Ascending aorta (tissue), 2 donors: ENCODE results near the gene DRC1. TPM values are rescaled to one million over a fixed set of nuclear protein-coding genes. Genes with fewer than 3 reads are reported as not detected.
"Not testable (repeated sequence)": the region's sequence is repeated elsewhere in the genome, so short reads cannot be mapped to it uniquely, and the experiment has no call there.

Experiments used
- DNase-seq, 2 donors: peaks; one replicate each; pipeline ENCODE4 v3.0.0-alpha.2; 2019; ENCODE audit warnings: low spot score in 2 of 2
- H3K27ac ChIP-seq, 2 donors: fragments of 200-600 bp; sonication (generic); one replicate each; pipeline ENCODE4 v1.5.1; 2016 to 2017; ENCODE audit warnings: mild to moderate bottlenecking in 1 of 2
- H3K27me3 ChIP-seq: fragments of 200-600 bp; sonication (generic); one replicate; pipeline ENCODE4 v1.5.1; 2017
- H3K36me3 ChIP-seq, 2 donors: fragments of 200-600 bp; sonication (generic); one replicate each; pipeline ENCODE4 v1.5.1; 2016
- H3K4me1 ChIP-seq, 2 donors: fragments of 200-600 bp; sonication (generic); one replicate each; pipeline ENCODE4 v1.5.1; 2016 to 2017; ENCODE audit warnings: mild to moderate bottlenecking in 1 of 2
- H3K4me3 ChIP-seq, 2 donors: fragments of 200-600 bp; sonication (generic); one replicate each; pipeline ENCODE4 v1.5.1; 2016 to 2017; ENCODE audit warnings: mild to moderate bottlenecking in 1 of 2
- H3K9me3 ChIP-seq, 2 donors: fragments of 200-600 bp; sonication (generic); one replicate each; pipeline ENCODE4 v1.5.1; 2016
- intact Hi-C: fragments of 100-400 bp; cut with DNase I; formaldehyde crosslinking; loops from one replicate; pipeline ENCODE4 v1.15.1; 2023
- total RNA-seq: library from RNA; depleted of rRNA; stranded (reverse); fragments of >200 nt; gene quantifications from one replicate; pipeline ENCODE4 v1.1.0, GENCODE V29; 2016
- TF ChIP-seq, protein P1 (sequence below), 3 experiments: fragments of 200-600 bp in 2 of 3; fragments of 450-650 bp in 1 of 3; sonication (generic) in 2 of 3; IDR thresholded peaks; one replicate each; pipeline ENCODE4 v1.5.1; 2016 to 2019; ENCODE audit warnings: antibody characterized with exemption in 3 of 3, mild to moderate bottlenecking in 1 of 3, moderate library complexity in 1 of 3

Gene DRC1
- total RNA-seq, 1 donor from 2014 or later = not detected

- Histone ChIP-seq H3K36me3 (no peaks in the 10 kb centered on the region), H3K27ac (no peak overlapping the region), H3K4me1 (no peaks in the 10 kb centered on the region), H3K27me3 (no peaks in the 10 kb centered on the region), H3K4me3 (no peak overlapping the region), H3K9me3 (no peaks in the 10 kb centered on the region)
- TF ChIP-seq, protein P1, sequence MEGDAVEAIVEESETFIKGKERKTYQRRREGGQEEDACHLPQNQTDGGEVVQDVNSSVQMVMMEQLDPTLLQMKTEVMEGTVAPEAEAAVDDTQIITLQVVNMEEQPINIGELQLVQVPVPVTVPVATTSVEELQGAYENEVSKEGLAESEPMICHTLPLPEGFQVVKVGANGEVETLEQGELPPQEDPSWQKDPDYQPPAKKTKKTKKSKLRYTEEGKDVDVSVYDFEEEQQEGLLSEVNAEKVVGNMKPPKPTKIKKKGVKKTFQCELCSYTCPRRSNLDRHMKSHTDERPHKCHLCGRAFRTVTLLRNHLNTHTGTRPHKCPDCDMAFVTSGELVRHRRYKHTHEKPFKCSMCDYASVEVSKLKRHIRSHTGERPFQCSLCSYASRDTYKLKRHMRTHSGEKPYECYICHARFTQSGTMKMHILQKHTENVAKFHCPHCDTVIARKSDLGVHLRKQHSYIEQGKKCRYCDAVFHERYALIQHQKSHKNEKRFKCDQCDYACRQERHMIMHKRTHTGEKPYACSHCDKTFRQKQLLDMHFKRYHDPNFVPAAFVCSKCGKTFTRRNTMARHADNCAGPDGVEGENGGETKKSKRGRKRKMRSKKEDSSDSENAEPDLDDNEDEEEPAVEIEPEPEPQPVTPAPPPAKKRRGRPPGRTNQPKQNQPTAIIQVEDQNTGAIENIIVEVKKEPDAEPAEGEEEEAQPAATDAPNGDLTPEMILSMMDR (IDR thresholded peaks at IDR 0.05) = no peak
- intact Hi-C loops = no loop called here
- DNase-seq = no peak
Measured at GRCh38 chr2:26359886-26360473, 41.7 kb upstream of the DRC1 start.

DNA sequence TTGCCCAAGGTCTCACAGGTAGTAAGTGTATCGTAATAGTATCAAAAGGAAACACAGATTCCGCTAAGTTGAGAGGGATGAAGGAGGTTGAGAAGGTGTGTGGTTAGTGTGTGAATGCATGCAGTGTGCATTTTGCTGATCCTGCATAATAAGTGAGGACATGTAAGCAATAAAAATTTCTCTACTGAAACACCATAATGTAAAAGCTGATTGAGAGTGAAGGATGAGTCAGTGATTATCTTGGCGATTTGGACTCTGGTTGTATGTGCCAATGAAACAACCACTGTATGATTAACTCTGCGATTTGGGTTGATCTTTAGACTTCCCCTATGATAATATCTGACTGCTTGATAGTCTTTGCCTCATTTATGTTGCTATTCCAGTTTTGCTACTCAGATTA, 38.4 kb upstream of the DRC1 start:
- TF ChIP-seq, protein P1 (IDR thresholded peaks at IDR 0.05) = no peak
- H3K36me3 ChIP-seq = peaks cover 0 to 9% of the 10 kb centered on the region in 2 donors
- H3K27me3 ChIP-seq = no peaks in the 10 kb centered on the region
- H3K4me1 ChIP-seq = no peaks in the 10 kb centered on the region
- DNase-seq = no peak
- intact Hi-C loops = no loop called here
- no peak overlapping the region for H3K4me3 ChIP-seq
- no peak overlapping the region for H3K27ac ChIP-seq
- H3K9me3 ChIP-seq = no peaks in the 10 kb centered on the region

DNA sequence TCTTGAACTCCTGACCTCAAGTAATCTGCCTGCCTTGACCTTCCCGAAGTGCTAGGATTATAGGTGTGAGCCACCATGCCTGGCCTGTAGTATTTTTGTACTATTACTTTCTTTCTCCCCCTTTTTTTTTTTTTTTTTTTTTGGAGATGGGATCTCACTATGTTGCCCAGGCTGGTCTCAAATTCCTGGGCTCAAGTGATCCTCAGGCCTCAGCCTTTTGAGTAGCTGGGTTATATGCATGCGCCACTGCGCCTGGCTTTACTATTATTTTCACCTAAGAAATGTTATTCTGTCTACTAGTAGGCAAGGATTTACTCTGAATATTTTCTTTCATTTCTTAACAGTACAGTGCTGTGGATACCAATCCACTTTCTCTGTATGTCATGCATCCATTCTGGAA, 37.8 kb upstream of the DRC1 start:
- Histone ChIP-seq H3K4me3 (no peak overlapping the region), H3K9me3 (no peaks in the 10 kb centered on the region), H3K27me3 (no peaks in the 10 kb centered on the region), H3K27ac (no peak overlapping the region), H3K36me3 (peaks cover 0 to 10% of the 10 kb centered on the region in 2 donors), H3K4me1 (no peaks in the 10 kb centered on the region)
- TF ChIP-seq, protein P1 (IDR thresholded peaks at IDR 0.05) = no peak
- no peak for DNase-seq
- intact Hi-C loops = no loop called here

DNA sequence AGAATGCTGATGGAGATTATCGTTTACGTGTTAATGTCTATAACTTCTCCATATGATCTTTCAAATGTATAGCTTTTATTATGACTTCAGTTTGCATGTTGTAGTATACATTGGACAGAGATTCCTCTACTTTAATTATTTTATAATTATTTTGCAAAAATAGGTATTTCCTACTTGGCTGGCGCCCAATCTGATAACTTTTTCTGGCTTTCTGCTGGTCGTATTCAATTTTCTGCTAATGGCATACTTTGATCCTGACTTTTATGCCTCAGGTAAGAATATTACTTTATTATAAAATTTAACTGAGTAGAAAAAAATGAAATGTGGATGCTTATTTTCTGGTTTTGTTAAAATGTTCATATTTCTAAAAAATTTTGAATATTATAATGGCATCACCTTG, 37.1 kb upstream of the DRC1 start:
- Histone ChIP-seq H3K27ac (no peak overlapping the region), H3K36me3 (peaks cover 3 to 12% of the 10 kb centered on the region in 2 donors), H3K4me1 (no peaks in the 10 kb centered on the region), H3K27me3 (no peaks in the 10 kb centered on the region), H3K9me3 (no peaks in the 10 kb centered on the region), H3K4me3 (no peak overlapping the region)
- intact Hi-C loops = no loop called here
- no peak for DNase-seq
- TF ChIP-seq, protein P1 (IDR thresholded peaks at IDR 0.05) = no peak

GRCh38 chr2:26366957-26367356, 34.8 kb upstream of the DRC1 start:
- no peak for DNase-seq
- no peak overlapping the region for H3K27ac ChIP-seq
- H3K4me1 ChIP-seq = no peaks in the 10 kb centered on the region
- peaks cover 3 to 12% of the 10 kb centered on the region in 2 donors for H3K36me3 ChIP-seq
- intact Hi-C loops = no loop called here
- TF ChIP-seq, protein P1 (IDR thresholded peaks at IDR 0.05) = no peak
- no peaks in the 10 kb centered on the region for H3K9me3 ChIP-seq
- no peaks in the 10 kb centered on the region for H3K27me3 ChIP-seq
- H3K4me3 ChIP-seq = no peak overlapping the region

GRCh38 chr2:26369664-26370063, 32.1 kb upstream of the DRC1 start:
- intact Hi-C loops, DNase-seq: not testable (repeated sequence)

DNA sequence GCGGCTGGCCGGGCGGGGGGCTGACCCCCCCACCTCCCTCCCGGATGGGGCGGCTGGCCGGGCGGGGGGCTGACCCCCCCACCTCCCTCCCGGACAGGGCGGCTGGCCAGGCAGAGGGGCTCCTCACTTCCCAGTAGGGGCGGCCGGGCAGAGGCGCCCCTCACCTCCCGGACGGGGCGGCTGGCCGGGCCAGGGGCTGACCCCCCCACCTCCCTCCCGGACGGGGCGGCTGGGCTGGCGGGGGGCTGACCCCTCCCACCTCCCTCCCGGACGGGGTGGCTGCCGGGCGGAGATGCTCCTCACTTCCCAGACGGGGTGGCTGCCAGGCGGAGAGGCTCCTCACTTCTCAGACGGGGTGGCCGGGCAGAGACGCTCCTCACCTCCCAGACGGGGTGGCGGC, 30.8 kb upstream of the DRC1 start:
- H3K9me3 ChIP-seq, DNase-seq, H3K4me1 ChIP-seq, H3K27me3 ChIP-seq, H3K4me3 ChIP-seq, H3K27ac ChIP-seq, intact Hi-C loops: not testable (repeated sequence)
- H3K36me3 ChIP-seq = peaks cover 14 to 30% of the 10 kb centered on the region in 2 donors

More at GRCh38 chr2:26369664-26370063, 32.1 kb upstream of the DRC1 start:
- not testable (repeated sequence) for H3K4me1 ChIP-seq, H3K27ac ChIP-seq, H3K27me3 ChIP-seq, H3K4me3 ChIP-seq, H3K9me3 ChIP-seq
- H3K36me3 ChIP-seq = peaks cover 11 to 19% of the 10 kb centered on the region in 2 donors
